ENCODE data around the gene TYK2. TPM values are rescaled to one million over a fixed set of nuclear protein-coding genes. Genes with fewer than 3 reads are reported as not detected.

Gene TYK2
- total and polyA plus RNA-seq, 2 of the 13 experiments (the other 11 are each of a cell fraction or from before 2014, with no cell fraction given), result 38.8 to 60.1 TPM

DNA sequence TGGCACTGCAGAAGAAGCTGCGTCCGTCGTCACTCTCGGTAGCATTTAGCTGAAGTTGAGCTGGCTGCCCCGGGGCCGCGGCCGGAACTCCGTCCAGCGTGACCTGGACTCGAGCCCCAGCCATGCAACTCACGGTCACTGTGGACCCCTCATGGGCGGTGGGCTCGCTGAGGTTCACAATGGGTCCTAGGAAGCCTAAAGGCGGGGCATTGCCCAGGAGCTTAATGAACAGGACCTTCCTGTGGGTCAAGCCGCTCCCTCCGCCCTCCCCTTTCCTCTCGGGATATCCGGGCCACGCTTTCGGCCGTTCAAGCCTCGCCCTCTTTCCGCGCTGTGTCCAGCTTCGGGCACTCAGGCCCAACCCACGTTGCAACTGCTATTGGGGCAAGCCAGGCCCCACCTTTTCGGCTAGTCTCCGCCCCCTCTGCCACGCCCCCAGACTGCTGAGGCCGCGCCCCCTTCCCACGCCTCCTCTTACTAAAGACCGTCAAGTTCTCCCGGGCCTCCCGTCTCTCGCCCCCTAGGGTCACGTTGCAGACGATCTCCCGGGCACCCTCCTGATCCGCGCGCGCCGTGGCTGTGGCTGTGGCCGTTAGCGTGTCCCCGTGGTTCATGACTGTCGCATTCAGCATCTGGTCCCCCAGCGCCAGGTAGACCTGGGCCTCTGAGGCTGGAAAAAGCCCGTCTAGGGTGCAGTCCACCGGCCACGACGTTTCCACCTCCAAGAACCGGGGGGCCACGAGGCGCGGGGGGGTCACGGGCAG lies 45.6 kb downstream of the TYK2 start (continued):
- TF ChIP-seq TCF12 (IDR thresholded peaks at IDR 0.05), result no peak
- TF ChIP-seq TCF12 (CRISPR knock-in tag; IDR thresholded peaks at IDR 0.05), result no peak
- TF ChIP-seq KDM1A (CRISPR knock-in tag; IDR thresholded peaks at IDR 0.05), result no peak
- peak; percentile 24; the same call in 1 of the 2 replicates for TF ChIP-seq GATAD2A (CRISPR knock-in tag; IDR thresholded peaks at IDR 0.05)
- no peak for TF ChIP-seq ZBTB3 (CRISPR knock-in tag; IDR thresholded peaks at IDR 0.05; ENCODE audit: borderline replicate concordance, low read depth)
- 0 out of 2 replicates have a peak, but pooled peaks have one; percentile 38 for TF ChIP-seq ZHX1 (CRISPR knock-in tag; IDR thresholded peaks at IDR 0.05; ENCODE audit: low read depth)
- TF ChIP-seq SALL1 (CRISPR knock-in tag; IDR thresholded peaks at IDR 0.05), result peak; percentile 52; the same call in 1 of the 2 replicates
- no peak for TF ChIP-seq SATB2 (CRISPR knock-in tag; IDR thresholded peaks at IDR 0.05)
- TF ChIP-seq SRSF4 (IDR thresholded peaks at IDR 0.05; ENCODE audit: low read depth, low read length, poor library complexity, severe bottlenecking), result no peak
- TF ChIP-seq ZNF138 (CRISPR knock-in tag; IDR thresholded peaks at IDR 0.05; ENCODE audit: low read depth), result 0 out of 2 replicates have a peak, but pooled peaks have one; percentile 57
- TF ChIP-seq PAF1 (CRISPR knock-in tag; IDR thresholded peaks at IDR 0.05), result no peak
- TF ChIP-seq FLYWCH1 (CRISPR knock-in tag; IDR thresholded peaks at IDR 0.05), result no peak
- TF ChIP-seq NR3C1 (CRISPR knock-in tag; IDR thresholded peaks at IDR 0.05), result no peak
- no peak for TF ChIP-seq SIX1 (CRISPR knock-in tag; IDR thresholded peaks at IDR 0.05; ENCODE audit: borderline replicate concordance)
- TF ChIP-seq HOMEZ (CRISPR knock-in tag; IDR thresholded peaks at IDR 0.05; ENCODE audit: low read depth), result 0 out of 2 replicates have a peak, but pooled peaks have one; percentile 25
- TF ChIP-seq, protein P1, sequence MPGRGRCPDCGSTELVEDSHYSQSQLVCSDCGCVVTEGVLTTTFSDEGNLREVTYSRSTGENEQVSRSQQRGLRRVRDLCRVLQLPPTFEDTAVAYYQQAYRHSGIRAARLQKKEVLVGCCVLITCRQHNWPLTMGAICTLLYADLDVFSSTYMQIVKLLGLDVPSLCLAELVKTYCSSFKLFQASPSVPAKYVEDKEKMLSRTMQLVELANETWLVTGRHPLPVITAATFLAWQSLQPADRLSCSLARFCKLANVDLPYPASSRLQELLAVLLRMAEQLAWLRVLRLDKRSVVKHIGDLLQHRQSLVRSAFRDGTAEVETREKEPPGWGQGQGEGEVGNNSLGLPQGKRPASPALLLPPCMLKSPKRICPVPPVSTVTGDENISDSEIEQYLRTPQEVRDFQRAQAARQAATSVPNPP (CRISPR knock-in tag; IDR thresholded peaks at IDR 0.05), result no peak
- TF ChIP-seq ZNF672 (CRISPR knock-in tag; IDR thresholded peaks at IDR 0.05), result no peak
- no peak for TF ChIP-seq E2F1 (CRISPR knock-in tag; IDR thresholded peaks at IDR 0.05)
- no peak for TF ChIP-seq SMARCC2 (IDR thresholded peaks at IDR 0.05)
- no peak for TF ChIP-seq ZNF546 (CRISPR knock-in tag; conservative IDR thresholded peaks at IDR 0.05)
- TF ChIP-seq ZBTB20 (CRISPR knock-in tag; IDR thresholded peaks at IDR 0.05; ENCODE audit: borderline replicate concordance, low read depth), result no peak
- peak; percentile 67 for TF ChIP-seq ERF (CRISPR knock-in tag; IDR thresholded peaks at IDR 0.05)
- peak; percentile 30; the same call in 1 of the 2 replicates for TF ChIP-seq SALL2 (CRISPR knock-in tag; IDR thresholded peaks at IDR 0.05)
- TF ChIP-seq HIVEP1 (CRISPR knock-in tag; IDR thresholded peaks at IDR 0.05), result no peak
- peak; percentile 89 for TF ChIP-seq ZNF777 (CRISPR knock-in tag; IDR thresholded peaks at IDR 0.05)
